Trophoblast cell (in vitro differentiated cells and primary cell): Measurements from ENCODE around the gene ANKRD55.

Experiments used
- DNase-seq, 2 donors: peaks; one replicate each; pipeline ENCODE4 v3.0.0-alpha.2; 2016
- H2AFZ ChIP-seq: 2 replicates; pipeline ENCODE4 v1.6.1; 2013; ENCODE audit warnings: low read length, moderate library complexity, mild to moderate bottlenecking; ENCODE audit not compliant: insufficient read depth, poor library complexity
- H2AK5ac ChIP-seq: 2 replicates; pipeline ENCODE4 v1.6.1; 2013; ENCODE audit warnings: mild to moderate bottlenecking, low read length
- H2BK120ac ChIP-seq: 2 replicates; pipeline ENCODE4 v1.6.1; 2013; ENCODE audit warnings: low read length, mild to moderate bottlenecking, moderate library complexity; ENCODE audit not compliant: insufficient read depth, poor library complexity
- H2BK12ac ChIP-seq: 2 replicates; pipeline ENCODE4 v1.6.1; 2013; ENCODE audit warnings: mild to moderate bottlenecking, low read length, moderate library complexity
- H2BK5ac ChIP-seq: 2 replicates; pipeline ENCODE4 v1.6.1; 2013; ENCODE audit warnings: low read length, low read depth, moderate library complexity, mild to moderate bottlenecking; ENCODE audit not compliant: poor library complexity
- H3K14ac ChIP-seq: 2 replicates; pipeline ENCODE4 v1.6.1; 2013; ENCODE audit warnings: mild to moderate bottlenecking, low read length
- H3K18ac ChIP-seq: 2 replicates; pipeline ENCODE4 v1.6.1; 2013; ENCODE audit warnings: mild to moderate bottlenecking, low read length
- H3K23ac ChIP-seq: 2 replicates; pipeline ENCODE4 v1.6.1; 2013; ENCODE audit warnings: low read length
- H3K27ac ChIP-seq: 2 replicates; pipeline ENCODE4 v1.5.1; 2013; ENCODE audit warnings: low read depth, mild to moderate bottlenecking, inconsistent platforms, low read length, moderate library complexity
- H3K27me3 ChIP-seq: 2 replicates; pipeline ENCODE4 v1.6.1; 2013; ENCODE audit warnings: inconsistent platforms, mild to moderate bottlenecking, low read length, moderate library complexity; ENCODE audit not compliant: insufficient read depth
- H3K36me3 ChIP-seq, 2 experiments: 1 replicate in 1 of 2; 2 replicates in 1 of 2; pipeline ENCODE4 v1.6.1; 2013; ENCODE audit warnings: low read length in 2 of 2, mild to moderate bottlenecking in 2 of 2, moderate library complexity in 1 of 2; ENCODE audit not compliant: insufficient read depth in 2 of 2, control insufficient read depth in 1 of 2
- H3K4ac ChIP-seq: 2 replicates; pipeline ENCODE4 v1.6.1; 2013; ENCODE audit warnings: low read depth, mild to moderate bottlenecking, low read length, moderate library complexity
- H3K4me1 ChIP-seq, 2 experiments: 1 replicate in 1 of 2; 2 replicates in 1 of 2; pipeline ENCODE4 v1.6.1; 2013; ENCODE audit warnings: low read length in 2 of 2, mild to moderate bottlenecking in 2 of 2, moderate library complexity in 1 of 2; ENCODE audit not compliant: insufficient read depth in 2 of 2, control insufficient read depth in 1 of 2
- H3K4me2 ChIP-seq: 2 replicates; pipeline ENCODE4 v1.6.1; 2013; ENCODE audit warnings: inconsistent platforms, mild to moderate bottlenecking, low read length, moderate library complexity
- H3K4me3 ChIP-seq: 2 replicates; pipeline ENCODE4 v1.5.1; 2013; ENCODE audit warnings: mild to moderate bottlenecking, low read depth, low read length, inconsistent platforms
- H3K79me1 ChIP-seq: one replicate; pipeline ENCODE4 v1.6.1; 2013; ENCODE audit warnings: low read length
- H3K79me2 ChIP-seq: 2 replicates; pipeline ENCODE4 v1.6.1; 2013; ENCODE audit warnings: low read length, mild to moderate bottlenecking; ENCODE audit not compliant: control insufficient read depth, insufficient read depth, poor library complexity
- H3K9ac ChIP-seq: 2 replicates; pipeline ENCODE4 v1.6.1; 2013; ENCODE audit warnings: mild to moderate bottlenecking, low read length
- H3K9me3 ChIP-seq: 2 replicates; pipeline ENCODE4 v1.6.1; 2013; ENCODE audit warnings: low read depth, mild to moderate bottlenecking, control low read depth, inconsistent platforms, low read length; ENCODE audit not compliant: insufficient read depth
- H4K12ac ChIP-seq: 2 replicates; pipeline ENCODE4 v1.6.1; 2013; ENCODE audit warnings: low read depth, mild to moderate bottlenecking, low read length, moderate library complexity
- H4K8ac ChIP-seq: 2 replicates; pipeline ENCODE4 v1.6.1; 2013; ENCODE audit warnings: low read depth, mild to moderate bottlenecking, low read length, moderate library complexity
- H4K91ac ChIP-seq: one replicate; pipeline ENCODE4 v1.6.1; 2013; ENCODE audit warnings: low read depth, mild to moderate bottlenecking, low read length, moderate library complexity
- WGBS: extraction: QIAGEN DNeasy Blood & Tissue Kit; methylation state at CpG from one replicate; pipeline ENCODE4 v1.1.7; 2013; ENCODE audit warnings: missing lambda C conversion rate; ENCODE audit not compliant: insufficient read length, insufficient coverage; ENCODE audit errors: extremely low coverage; 5-methylcytosine and 5-hydroxymethylcytosine counted together

The ANKRD55 gene

GRCh38 chr5:56253924-56254323 lies 20.8 kb upstream of the ANKRD55 start:
- no peak overlapping the region for H2BK120ac ChIP-seq
- DNase-seq = no peak
- H3K79me2 ChIP-seq = no peaks in the 10 kb centered on the region
- peaks cover 1% of the 10 kb centered on the region for H3K9me3 ChIP-seq
- no peak overlapping the region for H3K14ac ChIP-seq
- no peak overlapping the region for H3K4ac ChIP-seq
- no peaks in the 10 kb centered on the region for H3K4me1 ChIP-seq
- no peak overlapping the region for H4K91ac ChIP-seq
- H2AFZ ChIP-seq = no peak overlapping the region
- peak overlapping the region; percentile 2 for H3K9ac ChIP-seq
- no CpG with 5 or more reads among the region's 6 CpGs for WGBS
- H3K27me3 ChIP-seq = no peaks in the 10 kb centered on the region
- no peak overlapping the region for H3K23ac ChIP-seq
- H2BK12ac ChIP-seq = no peak overlapping the region
- H3K4me2 ChIP-seq = no peak overlapping the region
- no peak overlapping the region for H3K4me3 ChIP-seq
- H3K36me3 ChIP-seq = no peaks in the 10 kb centered on the region
- no peak overlapping the region for H3K18ac ChIP-seq
- H3K27ac ChIP-seq = no peak overlapping the region
- H4K12ac ChIP-seq = no peak overlapping the region
- H2AK5ac ChIP-seq = no peak overlapping the region
- no peak overlapping the region for H4K8ac ChIP-seq
- no peak overlapping the region for H2BK5ac ChIP-seq
- no peaks in the 10 kb centered on the region for H3K79me1 ChIP-seq

- Histone ChIP-seq H4K12ac (no peak overlapping the region), H3K79me1 (no peaks in the 10 kb centered on the region), H2BK5ac (no peak overlapping the region), H3K36me3 (no peaks in the 10 kb centered on the region), H3K4me2 (no peak overlapping the region), H3K9ac (no peak overlapping the region), H3K4ac (no peak overlapping the region), H3K23ac (no peak overlapping the region), H3K18ac (no peak overlapping the region), H3K9me3 (peaks cover 3% of the 10 kb centered on the region), H3K4me1 (no peaks in the 10 kb centered on the region), H2AK5ac (no peak overlapping the region), H4K91ac (no peak overlapping the region), H2BK12ac (no peak overlapping the region), H3K27ac (no peak overlapping the region), H4K8ac (no peak overlapping the region), H3K79me2 (no peaks in the 10 kb centered on the region), H3K27me3 (no peaks in the 10 kb centered on the region), H3K4me3 (no peak overlapping the region), H2AFZ (no peak overlapping the region), H2BK120ac (no peak overlapping the region), H3K14ac (no peak overlapping the region)
- WGBS = no CpG with 5 or more reads among the region's 2 CpGs
- DNase-seq = no peak
These were observed 20.0 kb upstream of the ANKRD55 start for GRCh38 chr5:56253126-56253525.

DNA sequence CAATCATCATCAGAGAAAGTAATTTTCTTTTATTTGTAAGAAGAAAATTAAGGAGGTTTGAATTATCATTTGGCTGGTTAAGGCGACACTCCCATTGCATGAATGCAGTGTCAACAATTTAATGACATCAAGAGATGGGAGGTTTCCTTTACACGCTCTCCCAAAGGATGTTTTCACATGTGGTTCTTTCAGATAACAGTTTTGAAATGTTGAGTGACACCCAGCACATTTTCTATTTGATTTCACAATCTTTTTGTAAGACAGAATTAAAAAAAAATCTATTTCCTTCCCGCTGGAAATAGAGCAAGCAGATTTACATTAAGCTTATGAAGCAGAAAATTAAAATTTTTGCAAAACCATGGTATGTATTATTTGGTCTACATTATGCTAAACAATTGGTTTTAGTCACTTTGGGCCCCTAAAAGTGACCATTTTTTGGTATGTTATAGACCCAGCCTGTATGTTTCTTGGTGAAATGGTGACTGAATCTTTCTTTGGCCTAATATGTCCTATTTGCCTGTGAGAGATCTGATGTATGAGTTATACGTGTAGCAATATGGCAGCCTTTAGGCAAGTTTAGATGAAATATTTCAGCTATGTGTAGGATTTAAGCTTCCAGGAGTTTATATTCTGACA lies 18.9 kb upstream of the ANKRD55 start:
- Histone ChIP-seq H3K27ac (no peak overlapping the region), H3K23ac (no peak overlapping the region), H3K27me3 (no peaks in the 10 kb centered on the region), H3K4me2 (no peak overlapping the region), H2AK5ac (no peak overlapping the region), H3K18ac (no peak overlapping the region), H2AFZ (no peak overlapping the region), H2BK12ac (no peak overlapping the region), H3K4me3 (no peak overlapping the region), H3K36me3 (no peaks in the 10 kb centered on the region), H2BK5ac (no peak overlapping the region), H3K4ac (no peak overlapping the region), H3K79me2 (no peaks in the 10 kb centered on the region), H3K4me1 (no peaks in the 10 kb centered on the region), H2BK120ac (no peak overlapping the region), H4K91ac (no peak overlapping the region), H3K9me3 (peaks cover 3% of the 10 kb centered on the region), H3K79me1 (no peaks in the 10 kb centered on the region), H4K12ac (no peak overlapping the region), H3K14ac (no peak overlapping the region), H3K9ac (no peak overlapping the region), H4K8ac (no peak overlapping the region)
- DNase-seq = no peak
- no CpG with 5 or more reads among the region's 4 CpGs for WGBS

DNA sequence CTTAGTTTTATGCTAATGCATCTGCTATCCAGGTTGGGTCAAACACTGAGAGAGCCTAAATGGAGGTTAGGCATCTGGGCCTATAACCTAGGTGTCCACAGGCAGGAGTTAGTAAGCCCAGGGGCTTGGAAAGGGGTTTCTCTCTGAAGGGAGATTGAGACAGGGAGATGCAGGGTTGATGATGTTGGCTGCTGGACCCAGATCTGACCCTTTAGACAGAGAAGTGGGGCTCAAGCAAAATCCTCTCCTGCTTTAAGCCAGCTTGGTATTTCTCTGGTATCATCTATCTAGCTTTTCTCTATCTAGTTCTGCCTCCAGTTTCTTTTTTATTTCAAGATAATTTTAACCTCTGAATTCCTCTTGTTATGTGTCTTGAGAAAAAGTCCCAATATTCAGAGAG lies 18.3 kb upstream of the ANKRD55 start:
- no peak overlapping the region for H2BK12ac ChIP-seq
- H4K8ac ChIP-seq = no peak overlapping the region
- no peak overlapping the region for H3K18ac ChIP-seq
- no peak overlapping the region for H3K14ac ChIP-seq
- no peak overlapping the region for H2BK120ac ChIP-seq
- no peaks in the 10 kb centered on the region for H3K79me2 ChIP-seq
- H2BK5ac ChIP-seq = no peak overlapping the region
- DNase-seq = no peak
- no peak overlapping the region for H4K91ac ChIP-seq
- no peak overlapping the region for H3K9ac ChIP-seq
- H3K4me3 ChIP-seq = no peak overlapping the region
- no peaks in the 10 kb centered on the region for H3K79me1 ChIP-seq
- H3K36me3 ChIP-seq = no peaks in the 10 kb centered on the region
- H3K27me3 ChIP-seq = no peaks in the 10 kb centered on the region
- no peak overlapping the region for H2AFZ ChIP-seq
- H3K27ac ChIP-seq = no peak overlapping the region
- H2AK5ac ChIP-seq = no peak overlapping the region
- H3K9me3 ChIP-seq = peaks cover 3% of the 10 kb centered on the region
- H3K4me1 ChIP-seq = no peaks in the 10 kb centered on the region
- H3K23ac ChIP-seq = no peak overlapping the region
- no peak overlapping the region for H4K12ac ChIP-seq
- H3K4me2 ChIP-seq = no peak overlapping the region
- no peak overlapping the region for H3K4ac ChIP-seq
